ENCODE data around the gene SERINC3.
A peak's percentile ranks its signal among the peaks of the same experiment; 100 is the strongest.
"Not testable (repeated sequence)": the region's sequence is repeated elsewhere in the genome, so short reads cannot be mapped to it uniquely, and the experiment has no call there.

SERINC3 gene

GRCh38 chr20:44521484-44522481, at the start of gene SERINC3:
TSS of gene SERINC3 (minus strand) at chr20:44522070. CDS start at chr20:44521951, 119 bp downstream.
- DNase-seq = peak; percentile 79 to 92

GRCh38 chr20:44571362-44571988, 49.6 kb upstream of the SERINC3 start:
- no peak for DNase-seq

GRCh38 chr20:44570367-44570766, 48.5 kb upstream of the SERINC3 start:
- no peak for DNase-seq

- no peak for DNase-seq
These were observed 44.9 kb upstream of the SERINC3 start for GRCh38 chr20:44566811-44567210.

- no peak for DNase-seq
These were observed 44.1 kb upstream of the SERINC3 start for GRCh38 chr20:44566018-44566417.

GRCh38 chr20:44561876-44562275, 40.0 kb upstream of the SERINC3 start:
- DNase-seq = no peak

- not testable (repeated sequence) for DNase-seq
These were observed 38.9 kb upstream of the SERINC3 start for GRCh38 chr20:44560818-44561217.

- no peak for DNase-seq
These were observed 38.4 kb upstream of the SERINC3 start for GRCh38 chr20:44560229-44560628.

GRCh38 chr20:44559302-44559701, 37.4 kb upstream of the SERINC3 start:
- no peak for DNase-seq

GRCh38 chr20:44552950-44553908, 31.4 kb upstream of the SERINC3 start:
- DNase-seq = no peak

- DNase-seq = no peak
These were observed 30.7 kb upstream of the SERINC3 start for GRCh38 chr20:44552568-44552949.

GRCh38 chr20:44552050-44552449, 30.2 kb upstream of the SERINC3 start:
- DNase-seq = no peak

- no peak for DNase-seq
These were observed 27.3 kb upstream of the SERINC3 start for GRCh38 chr20:44549123-44549522.

GRCh38 chr20:44547419-44547818, 25.5 kb upstream of the SERINC3 start:
- DNase-seq = no peak

GRCh38 chr20:44544263-44544662, 22.4 kb upstream of the SERINC3 start:
- DNase-seq = no peak

GRCh38 chr20:44543358-44543757, 21.5 kb upstream of the SERINC3 start:
- no peak for DNase-seq

GRCh38 chr20:44542890-44543289, 21.0 kb upstream of the SERINC3 start:
- no peak for DNase-seq

- no peak for DNase-seq
These were observed 20.1 kb upstream of the SERINC3 start for GRCh38 chr20:44541992-44542391.

- no peak for DNase-seq
These were observed 19.0 kb upstream of the SERINC3 start for GRCh38 chr20:44540834-44541233.

- DNase-seq = no peak
These were observed 16.1 kb upstream of the SERINC3 start for GRCh38 chr20:44537993-44538392.

- DNase-seq = no peak
These were observed 14.3 kb upstream of the SERINC3 start for GRCh38 chr20:44536175-44536574.

- no peak for DNase-seq
These were observed 12.1 kb upstream of the SERINC3 start for GRCh38 chr20:44533928-44534327.

GRCh38 chr20:44532981-44533331, 11.1 kb upstream of the SERINC3 start:
- no peak for DNase-seq
